HG03520 (cell line): ENCODE data around the gene SAPCD1.
"Not testable (repeated sequence)": the region's sequence is repeated elsewhere in the genome, so short reads cannot be mapped to it uniquely, and the experiment has no call there.

ENCODE experiments used
- ATAC-seq: cut with Tn5 transposase; IDR thresholded peaks from one replicate; pipeline ENCODE4 v1.9.1; 2021; ENCODE audit warnings: mild to moderate bottlenecking, moderate library complexity; ENCODE audit not compliant: unreplicated experiment

Gene SAPCD1

DNA sequence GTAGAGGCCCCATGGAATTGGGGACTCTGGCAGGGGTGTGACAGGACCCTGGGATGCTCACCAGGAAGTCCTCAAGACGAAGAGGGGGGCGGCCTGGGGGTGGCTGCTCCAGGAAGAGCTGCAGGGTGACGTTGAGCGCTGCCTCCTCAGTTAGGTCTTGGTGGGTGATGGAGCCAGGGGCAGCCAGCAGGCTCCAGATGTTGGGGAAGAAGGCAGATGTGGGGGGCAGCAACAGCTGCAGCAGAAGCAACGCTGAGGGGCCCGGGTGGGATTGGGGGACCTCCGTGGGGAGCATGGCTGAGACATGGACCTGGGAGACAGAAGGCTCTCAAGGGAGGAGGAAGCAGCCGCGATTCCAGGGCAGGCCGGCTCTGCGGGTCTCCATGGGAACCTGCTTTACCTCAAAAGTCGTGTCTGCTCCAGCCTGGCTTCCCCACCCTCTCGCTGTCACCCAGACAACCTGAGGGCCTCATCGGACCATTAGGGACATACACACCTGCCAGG, 14.1 kb downstream of the SAPCD1 start:
- no peak for ATAC-seq

DNA sequence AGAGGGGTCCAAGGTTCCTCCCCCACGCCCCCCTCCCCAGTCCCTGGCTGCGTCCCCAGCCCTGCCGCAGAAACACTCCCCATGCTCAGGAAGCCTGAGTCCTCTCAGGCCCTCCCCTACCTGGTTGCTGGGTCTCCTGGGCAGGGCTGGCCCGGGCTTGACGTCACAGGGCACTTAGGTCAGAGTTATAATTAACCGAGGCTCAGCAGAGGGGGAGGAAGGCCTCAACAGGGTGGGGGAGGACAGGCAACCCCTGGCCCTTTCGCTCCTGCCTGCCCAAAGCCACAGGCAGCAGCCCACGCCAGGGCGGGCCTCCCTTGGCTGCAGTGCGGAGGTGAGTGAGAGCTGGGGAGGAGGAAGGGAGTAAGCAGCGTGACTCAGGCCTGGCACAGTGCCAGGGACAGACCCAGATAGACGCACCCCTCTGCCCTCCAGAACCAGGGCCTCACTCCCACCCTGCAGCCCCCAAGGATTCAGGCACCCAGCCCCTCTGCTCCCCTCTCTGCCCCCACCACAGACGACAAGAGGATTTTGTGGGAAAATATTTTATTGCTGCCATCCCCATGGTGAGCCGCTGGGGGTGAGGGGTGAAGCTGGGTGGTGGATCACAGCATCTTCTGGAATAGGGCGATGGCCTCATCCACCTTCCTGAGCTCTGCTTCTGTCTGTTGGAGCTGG, 14.7 kb downstream of the SAPCD1 start, which contains the start of gene VWA7:
TSS of gene VWA7 (minus strand) at position 340 of the 678 bp plus-strand sequence. CDS start 549 bp downstream, outside the sequence.
- ATAC-seq, result peak; percentile 60

DNA sequence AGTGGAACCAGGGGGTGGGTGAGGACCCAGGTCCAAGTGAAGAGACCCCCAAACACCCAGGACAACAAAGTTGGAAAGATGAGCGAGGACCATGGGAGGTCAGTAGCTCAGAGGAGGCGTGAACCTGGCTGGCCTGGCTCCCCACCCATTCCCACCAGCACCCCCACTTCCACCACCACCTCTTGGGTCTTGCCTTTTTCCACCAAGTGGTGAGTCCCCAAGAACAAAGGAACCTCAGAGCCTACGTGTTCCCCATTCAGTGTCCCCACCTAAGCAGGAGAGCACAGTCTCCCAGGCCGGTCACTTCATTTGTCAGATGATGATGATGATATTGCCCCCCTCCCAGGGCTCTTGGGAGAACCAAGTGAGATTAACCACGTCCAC, 15.2 kb downstream of the SAPCD1 start:
- no peak for ATAC-seq

DNA sequence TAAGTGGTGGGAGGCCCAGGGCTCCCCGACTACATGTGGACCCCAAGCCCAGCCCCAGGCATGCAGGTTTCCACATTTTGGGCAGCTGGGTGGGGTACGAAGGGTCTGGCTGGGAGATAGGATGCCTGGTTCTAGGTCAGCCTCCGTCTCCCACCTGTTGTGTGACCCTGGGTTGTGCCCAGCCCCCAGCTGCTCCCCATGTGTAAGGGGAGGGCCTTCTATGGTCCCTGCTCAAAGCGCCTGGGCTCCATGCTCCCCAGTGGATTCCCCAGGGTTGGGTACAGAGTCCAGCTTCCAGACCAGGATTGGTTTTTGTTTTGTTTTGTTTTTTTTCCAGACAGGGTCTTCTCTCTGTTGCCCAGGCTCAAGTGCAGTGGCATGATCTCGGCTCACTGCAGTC, 15.7 kb downstream of the SAPCD1 start:
- no peak for ATAC-seq

DNA sequence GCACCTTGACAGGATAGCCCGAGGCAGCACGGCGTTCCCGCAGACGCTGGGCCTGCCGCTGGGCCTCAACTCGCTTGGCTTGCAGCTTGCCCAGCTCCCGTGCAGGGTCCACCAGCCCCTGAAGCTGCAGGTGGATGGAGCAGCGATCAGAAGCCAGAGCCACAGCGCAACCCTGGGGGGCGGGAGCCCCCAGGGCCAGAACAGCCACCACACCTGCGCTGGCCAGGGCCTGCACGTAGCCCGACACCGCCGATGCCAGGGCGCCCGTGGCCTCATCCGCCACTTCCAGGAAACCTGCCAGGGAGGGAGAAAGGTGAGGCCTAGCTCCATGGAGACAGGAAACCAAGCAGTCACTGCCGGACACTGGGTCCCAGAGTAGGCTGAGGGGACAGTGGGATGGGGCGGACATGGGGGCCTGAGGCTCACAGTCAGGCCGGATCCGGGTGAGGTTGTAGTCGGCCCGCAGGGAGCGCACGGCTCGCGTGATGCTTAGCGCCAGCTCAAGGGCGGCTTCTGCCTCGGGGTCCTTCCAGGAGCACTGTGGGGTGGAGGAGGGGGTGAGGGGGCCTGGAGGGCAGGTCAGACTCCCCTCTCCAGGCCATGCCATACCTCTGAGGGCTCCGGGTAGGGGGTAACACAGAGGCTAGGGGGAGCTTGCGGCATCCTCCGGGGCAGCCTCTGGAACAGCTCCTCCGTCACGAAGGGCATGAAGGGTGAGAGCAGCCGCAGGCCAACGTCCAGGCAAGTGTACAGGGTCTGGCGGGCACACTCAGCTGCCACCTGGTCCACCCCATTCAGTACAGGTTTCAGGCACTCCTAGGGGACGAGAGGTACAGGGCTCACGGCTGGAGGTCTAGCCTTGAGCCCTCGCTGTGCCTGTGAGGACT, 16.8 kb downstream of the SAPCD1 start:
- ATAC-seq, result no peak

DNA sequence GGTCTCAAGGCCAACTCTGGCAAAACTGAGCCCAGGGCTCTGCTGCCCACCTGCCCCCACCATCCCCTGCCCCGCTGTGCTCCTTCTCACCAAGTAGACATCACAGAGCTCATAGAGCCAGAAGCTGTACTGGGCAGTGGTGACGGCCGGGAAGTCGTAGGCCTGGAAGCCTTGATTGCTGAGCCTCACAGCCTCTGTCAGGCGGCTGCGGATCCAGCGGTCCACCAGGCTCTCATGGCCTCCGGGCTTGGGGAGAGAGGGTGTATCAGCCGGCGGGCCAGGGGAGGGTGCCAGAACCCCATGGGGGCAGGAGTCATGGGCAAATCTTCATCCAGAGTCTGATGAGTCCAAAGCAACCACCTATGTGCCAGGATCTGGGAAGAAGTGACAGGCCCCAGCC, 17.5 kb downstream of the SAPCD1 start:
- no peak for ATAC-seq

DNA sequence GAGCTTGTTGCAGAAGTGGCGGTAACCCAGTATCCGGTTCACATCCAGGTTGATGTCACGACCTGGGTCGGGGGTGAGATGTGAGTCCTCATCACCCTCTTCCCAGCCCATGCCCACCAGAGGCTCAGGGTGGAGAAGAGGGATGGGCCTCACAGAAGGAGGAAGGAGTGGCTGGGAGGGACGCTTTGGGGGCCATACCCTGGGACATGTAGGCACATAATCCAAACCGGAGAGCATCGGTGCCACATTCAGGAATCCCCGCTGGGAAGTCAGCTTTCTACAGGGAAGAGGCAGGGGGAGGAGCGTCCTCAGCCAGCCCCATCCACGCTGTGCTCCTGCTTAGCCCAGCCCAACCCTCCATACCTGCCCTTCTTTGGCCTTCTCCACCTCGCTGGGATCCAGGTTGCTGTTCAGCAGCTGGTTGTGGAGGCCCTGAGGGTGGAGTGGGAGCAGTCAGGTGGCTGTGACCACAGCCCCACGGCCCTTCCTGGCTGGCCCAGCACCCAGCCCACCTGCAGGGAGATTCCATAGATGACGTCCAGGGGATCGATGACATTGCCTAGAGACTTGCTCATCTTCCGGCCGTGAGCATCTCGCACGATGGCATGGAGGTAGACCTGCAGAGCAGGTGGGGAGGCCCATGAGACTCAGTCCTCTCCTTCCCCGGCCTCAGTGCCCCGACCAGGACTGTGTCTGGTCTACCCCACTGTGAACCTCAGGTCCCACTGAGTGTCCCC, 18.2 kb downstream of the SAPCD1 start:
- no peak for ATAC-seq

DNA sequence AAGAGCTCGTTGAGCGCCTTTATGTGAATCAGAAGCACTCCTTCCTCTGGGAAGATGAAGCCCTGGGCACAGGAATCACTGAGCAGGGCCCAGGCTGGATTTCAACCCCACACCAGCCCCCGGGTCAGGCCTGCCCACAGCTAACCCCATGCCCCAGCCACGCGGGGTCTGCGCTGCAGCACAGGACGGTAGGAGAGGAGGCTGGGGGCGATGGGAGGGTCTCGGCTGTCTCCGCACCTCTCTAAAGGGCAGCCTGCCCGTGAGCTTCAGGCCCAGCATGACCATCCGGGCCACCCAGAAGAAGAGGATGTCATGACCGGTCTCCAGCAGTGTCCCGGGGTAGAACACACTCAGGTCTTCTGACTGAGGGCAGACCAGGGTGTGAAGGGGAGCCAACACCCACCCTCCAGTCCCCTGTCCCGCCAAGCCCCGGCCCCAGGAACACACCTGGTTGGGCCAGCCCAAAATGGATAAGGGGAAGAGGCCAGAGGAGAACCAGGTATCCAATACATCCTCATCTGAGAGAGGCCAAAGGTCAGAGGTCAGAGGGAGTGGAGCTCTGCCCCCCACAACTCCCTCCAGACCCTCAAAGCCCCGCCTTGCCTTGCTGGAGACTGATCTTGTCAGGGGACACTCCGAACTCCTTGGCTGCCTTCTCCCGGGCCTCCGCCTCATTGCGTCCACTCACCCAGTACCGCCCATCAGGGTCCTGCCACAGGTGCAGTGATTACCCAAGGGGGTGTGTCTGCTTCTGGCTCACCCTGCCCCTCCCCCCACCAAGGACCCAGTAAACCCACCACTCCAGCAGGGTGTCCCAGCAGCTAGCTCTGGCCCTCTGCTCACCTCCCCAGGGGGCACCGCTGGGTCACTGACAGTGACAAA, 19.0 kb downstream of the SAPCD1 start:
- no peak for ATAC-seq

DNA sequence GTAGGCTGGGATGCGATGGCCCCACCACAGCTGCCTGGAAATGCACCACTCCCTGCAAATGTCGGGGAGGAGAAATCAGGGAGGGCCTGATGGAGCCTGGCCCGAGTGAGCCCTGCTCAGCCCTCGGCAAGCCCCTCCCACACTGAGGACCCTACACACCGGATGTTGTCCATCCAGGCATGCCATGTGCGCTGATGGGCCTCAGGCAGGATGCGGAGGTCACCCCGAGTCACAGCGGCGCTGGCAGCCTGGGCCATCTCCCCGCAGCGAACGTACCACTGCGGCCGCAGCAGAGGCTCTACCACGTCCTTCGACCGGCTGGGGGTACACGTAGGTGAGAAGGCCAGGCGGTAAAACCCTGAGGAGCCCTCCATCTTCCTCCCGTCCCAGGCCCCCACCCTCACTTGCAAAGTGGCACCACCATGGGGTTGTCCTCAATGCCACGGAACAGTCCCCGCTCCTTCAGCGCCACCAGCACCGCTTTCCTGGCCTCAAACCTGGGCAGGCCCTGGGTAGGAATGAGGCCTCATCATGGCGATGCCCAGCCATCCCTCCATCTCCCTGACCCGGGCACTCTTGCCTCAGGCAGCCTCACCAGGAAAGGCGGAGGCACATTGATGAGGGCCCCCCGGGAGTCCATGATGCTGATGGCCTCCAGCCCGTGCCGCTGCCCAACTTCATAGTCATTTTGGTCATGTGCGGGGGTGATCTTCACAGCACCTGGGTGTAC, 19.8 kb downstream of the SAPCD1 start:
- ATAC-seq, result no peak

DNA sequence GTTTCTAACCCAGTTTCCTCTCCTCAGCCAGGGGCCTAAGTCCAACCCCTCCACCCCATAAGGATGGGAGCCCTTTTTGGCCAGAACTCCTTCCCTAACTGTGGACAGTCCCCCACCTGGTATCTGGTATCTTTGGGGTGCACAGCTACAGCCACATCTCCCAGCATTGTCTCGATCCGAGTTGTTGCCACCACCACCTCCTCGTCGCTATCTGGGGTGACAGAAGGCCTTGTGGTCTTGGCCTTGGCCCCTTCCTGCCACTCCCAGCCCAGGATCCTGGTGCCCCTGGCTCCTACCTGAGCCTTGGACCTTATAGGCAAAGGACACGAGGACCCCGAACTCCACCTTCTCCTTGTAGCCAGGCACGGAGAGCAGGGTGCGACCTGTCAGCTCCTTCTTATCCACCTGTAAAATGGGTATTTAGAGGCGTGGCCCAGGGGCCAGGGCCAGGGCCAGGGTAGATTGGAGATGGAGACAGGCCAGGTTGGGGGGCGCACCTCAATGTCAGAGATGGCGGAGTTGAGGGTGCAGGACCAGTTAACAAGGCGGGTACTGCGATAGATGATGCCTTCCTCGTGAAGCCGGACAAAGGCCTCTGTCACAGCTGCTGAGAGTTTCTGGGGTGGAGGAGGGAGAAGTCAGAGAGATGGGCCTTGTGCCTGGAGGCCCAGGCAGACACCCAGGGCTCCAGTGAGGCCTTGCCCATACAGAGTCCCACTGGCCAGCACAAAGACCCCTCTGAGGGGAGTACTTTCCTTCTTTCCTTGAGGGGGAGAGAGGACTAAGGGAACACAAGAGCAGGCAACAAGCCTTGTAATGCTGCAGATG, 21.9 kb downstream of the SAPCD1 start:
- no peak for ATAC-seq

DNA sequence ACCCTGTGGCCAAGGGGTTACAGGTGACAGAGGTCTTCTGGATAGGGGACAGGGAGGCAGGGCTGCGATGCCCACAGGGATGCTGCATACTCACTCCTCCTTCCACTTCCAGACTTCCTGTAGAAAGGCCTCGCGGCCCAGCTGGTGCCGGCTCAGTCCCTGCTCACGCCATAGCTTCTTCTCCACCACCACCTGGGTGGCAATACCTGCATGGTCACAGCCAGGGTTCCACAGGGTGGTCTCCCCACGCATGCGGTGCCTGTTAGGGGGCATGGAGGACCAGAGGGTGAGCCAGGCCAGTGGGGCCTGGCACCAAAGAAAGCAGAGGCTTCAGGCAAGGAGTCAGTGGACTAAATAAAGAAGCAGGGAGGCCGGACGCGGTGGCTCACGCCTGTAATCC, 23.0 kb downstream of the SAPCD1 start:
- ATAC-seq, result no peak

DNA sequence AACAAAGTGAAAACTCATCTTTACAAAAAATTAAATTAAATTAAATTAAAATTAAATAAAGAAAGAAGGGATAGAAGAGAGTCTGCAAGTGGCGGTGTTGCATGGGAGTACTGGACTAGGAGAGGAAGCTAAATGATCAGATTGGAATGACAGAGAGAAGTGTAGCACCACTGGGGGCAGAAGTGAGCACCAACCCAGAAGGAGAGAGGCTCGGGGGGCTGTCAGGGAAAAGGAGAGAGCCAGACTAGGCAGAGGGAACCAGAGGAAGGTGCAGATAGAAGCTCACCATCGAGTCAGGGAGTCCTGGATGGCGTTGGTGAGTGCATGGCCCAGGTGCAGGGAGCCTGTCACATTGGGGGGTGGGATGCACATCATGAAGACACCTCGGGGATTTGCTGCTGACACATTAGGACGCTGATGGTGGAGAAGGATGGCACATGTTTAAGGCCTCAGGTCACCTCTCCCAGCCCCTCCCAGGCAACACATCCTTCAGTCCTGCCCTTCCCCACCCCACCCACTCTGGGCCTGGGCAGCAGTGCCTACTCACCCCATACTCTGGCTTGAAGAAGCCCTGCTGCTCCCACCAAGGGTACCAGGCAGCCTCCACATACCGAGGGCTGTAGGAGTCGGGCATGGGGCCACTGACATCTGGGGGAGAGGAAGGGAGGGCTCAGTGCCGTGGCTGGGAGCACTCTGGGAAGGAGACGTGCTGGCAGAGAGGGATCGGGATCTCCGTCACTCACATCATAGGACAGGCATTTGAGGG, 29.1 kb downstream of the SAPCD1 start:
- no peak for ATAC-seq

DNA sequence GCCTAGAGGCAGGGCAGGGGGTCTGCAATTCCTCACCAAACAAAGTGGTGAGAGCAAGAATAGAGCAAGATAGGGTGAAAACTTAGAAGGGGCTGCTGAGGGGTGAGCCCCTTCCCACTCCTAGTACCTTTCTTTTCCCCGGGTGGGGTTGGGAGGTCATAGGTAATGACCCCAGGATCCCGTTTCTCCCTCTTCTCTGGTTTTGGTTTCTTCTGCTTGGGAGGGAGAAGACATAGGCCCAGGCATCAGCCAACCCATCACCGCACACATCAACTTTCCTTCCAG, 29.6 kb downstream of the SAPCD1 start:
- no peak for ATAC-seq

DNA sequence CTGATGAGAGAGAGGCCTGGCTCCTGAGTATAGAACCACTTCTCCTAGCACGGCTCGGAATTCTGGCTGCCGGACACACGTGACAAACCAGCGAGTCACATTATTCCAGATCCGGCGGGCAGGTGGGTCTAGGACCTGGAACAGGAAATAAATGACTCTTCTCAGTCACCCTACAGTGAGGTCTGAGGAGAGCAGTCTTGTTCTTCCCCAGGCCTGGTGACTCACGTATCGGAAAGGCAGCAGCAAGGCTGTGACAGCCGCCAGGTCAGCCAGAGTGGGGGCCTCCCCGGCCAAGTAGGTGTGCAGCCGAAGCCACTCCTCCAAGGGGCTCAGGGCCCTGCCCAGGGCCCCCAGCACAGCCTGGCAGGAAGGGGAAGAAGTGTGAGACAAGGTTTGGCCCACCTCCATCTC, 30.3 kb downstream of the SAPCD1 start:
- ATAC-seq, result no peak

DNA sequence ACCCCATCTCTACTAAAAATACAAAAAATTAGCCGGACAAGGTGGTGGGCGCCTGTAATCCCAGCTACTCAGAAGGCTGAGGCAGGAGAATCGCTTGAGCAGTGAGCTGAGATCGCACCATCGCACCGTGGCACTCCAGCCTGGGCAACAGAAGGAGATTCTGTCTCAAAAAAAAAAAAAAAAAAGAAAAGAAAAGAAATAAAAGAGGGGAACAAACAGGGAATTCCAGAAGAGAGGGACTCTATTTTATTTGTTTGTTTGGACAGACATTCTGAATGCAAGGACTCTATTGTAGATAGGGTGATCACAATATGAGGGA, 31.4 kb downstream of the SAPCD1 start:
- ATAC-seq, result not testable (repeated sequence)

DNA sequence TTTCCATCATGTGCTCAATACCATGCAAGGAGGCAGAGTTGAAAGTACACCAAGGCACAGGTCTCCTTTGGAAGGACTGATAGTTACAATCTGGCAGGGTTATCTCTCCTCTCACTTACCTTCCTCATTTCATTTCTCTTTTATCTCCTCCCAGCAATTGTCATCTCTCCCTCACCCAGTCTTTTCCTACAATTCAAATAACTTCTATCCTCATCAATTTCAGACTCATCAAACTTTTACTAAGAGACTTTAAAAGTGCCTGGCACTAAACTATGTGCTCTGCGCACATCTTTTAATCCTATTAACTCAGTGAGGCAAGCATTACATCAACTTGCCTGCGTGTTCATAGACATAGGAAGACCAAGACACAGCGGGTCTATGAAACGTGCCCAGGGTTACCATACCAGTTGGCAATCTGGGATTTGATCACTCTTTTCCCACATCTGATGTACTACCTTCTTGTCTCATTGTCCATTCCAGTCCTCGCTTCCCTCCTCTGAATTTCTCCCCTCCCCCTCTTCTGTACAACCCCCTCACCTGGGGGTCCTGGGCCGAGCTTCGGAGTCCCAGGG, 31.9 kb downstream of the SAPCD1 start:
- no peak for ATAC-seq

DNA sequence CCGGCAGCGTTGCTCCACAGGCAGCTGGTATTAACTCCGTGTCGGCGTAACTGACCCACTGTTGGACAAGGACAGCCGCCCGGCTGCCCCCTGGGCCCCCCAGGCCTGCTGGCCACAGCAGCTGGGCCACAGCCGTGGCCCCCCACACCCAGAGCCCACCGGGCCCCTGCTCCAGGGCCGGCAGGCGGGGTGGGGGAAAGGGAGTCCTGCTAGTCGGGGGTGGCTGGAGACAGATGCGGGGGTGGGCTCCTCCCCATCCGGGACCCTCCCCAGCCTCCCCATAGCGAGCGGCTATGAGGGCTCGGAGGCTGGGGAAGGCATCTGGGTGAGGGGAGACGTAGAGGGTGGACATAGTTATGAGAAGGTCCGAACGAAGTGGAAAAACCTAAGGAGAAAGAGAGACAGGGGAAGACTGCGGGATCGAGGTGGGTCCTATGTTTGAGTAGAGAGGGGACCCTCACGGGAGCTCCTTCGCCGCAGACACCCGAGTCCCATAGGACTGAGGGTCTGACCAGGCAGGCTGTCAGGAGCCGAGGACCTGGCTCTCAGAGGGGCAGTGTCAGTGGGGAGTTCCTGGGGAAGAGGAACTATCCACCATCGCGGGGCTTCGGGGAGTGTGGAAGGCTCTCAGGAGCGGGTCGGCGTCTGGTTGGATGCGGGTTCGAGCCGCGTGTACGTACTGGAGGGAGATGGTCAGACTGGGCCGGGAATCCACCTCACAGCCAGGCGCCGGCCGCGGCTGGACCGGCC, 32.6 kb downstream of the SAPCD1 start:
- ATAC-seq, result no peak
